Right lobe of liver (tissue), 6 donors: ENCODE results near the gene RETREG1. TPM values are rescaled to one million over a fixed set of nuclear protein-coding genes. Genes with fewer than 3 reads are reported as not detected.
A peak's percentile ranks its signal among the peaks of the same experiment; 100 is the strongest.

Experiments used
- ATAC-seq, 4 donors: fragments of 200-7000 bp; cut with Tn5 transposase; one replicate each; pipeline ENCODE4 v1.9.1; 2020; ENCODE audit warnings: mild to moderate bottlenecking in 4 of 4, moderate library complexity in 4 of 4
- DNase-seq, 3 donors: peaks; one replicate each; pipeline ENCODE4 v3.0.0-alpha.2; 2020
- H3K27ac ChIP-seq, 3 donors: fragments of 200-600 bp; one replicate each; pipeline ENCODE4 v1.8.0; 2022
- H3K27me3 ChIP-seq, 2 donors: fragments of 200-600 bp; one replicate each; pipeline ENCODE4 v1.8.0; 2022
- H3K36me3 ChIP-seq, 4 donors: fragments of 200-600 bp; sonication (generic) in 1 of 4; one replicate each; pipeline versions ENCODE4 v1.5.1 to v1.8.0; 2017 to 2022; ENCODE audit warnings: control low read depth in 1 of 4
- H3K4me1 ChIP-seq, 4 donors: fragments of 200-600 bp; sonication (generic) in 1 of 4; one replicate each; pipeline versions ENCODE4 v1.5.1 to v1.8.0; 2017 to 2022; ENCODE audit warnings: control low read depth in 1 of 4
- H3K4me3 ChIP-seq, 3 donors: fragments of 200-600 bp; one replicate each; pipeline ENCODE4 v1.8.0; 2022
- H3K9me3 ChIP-seq, 4 donors: fragments of 200-600 bp; sonication (generic) in 1 of 4; one replicate each; pipeline versions ENCODE4 v1.5.1 to v1.8.0; 2017 to 2022; ENCODE audit warnings: control low read depth in 1 of 4
- POLR2A ChIP-seq: fragments of 450-650 bp; IDR thresholded peaks from one replicate; pipeline ENCODE4 v1.6.1; 2017; ENCODE audit warnings: antibody characterized with exemption, mild to moderate bottlenecking
- WGBS: methylation state at CpG from one replicate; pipeline ENCODE4 v1.1.6; 2018; ENCODE audit warnings: low coverage, low lambda C conversion rate; ENCODE audit not compliant: insufficient coverage; ENCODE audit errors: missing lambda C conversion rate; 5-methylcytosine and 5-hydroxymethylcytosine counted together
- intact Hi-C, 2 donors: fragments of 100-400 bp; cut with DNase I; formaldehyde crosslinking; loops; one replicate each; pipeline versions ENCODE4 v1.11.2 to v1.14.1; 2022
- total RNA-seq, 6 experiments: library from RNA; depleted of rRNA in 2 of 6; stranded (reverse); fragments of >200 nt in 2 of 6; fragmentation: NEBNext Ultra II Directional in 3 of 6; extraction: Animal tissue kit (Norgen Biotek cat#: 25700) in 3 of 6; gene quantifications; one replicate each; pipeline versions ENCODE4 v1.1.0 to v1.2.4, GENCODE V29; 2016 to 2023
- TF ChIP-seq, protein P1 (sequence below), 4 donors: fragments of 200-600 bp in 3 of 4; fragments of 450-650 bp in 1 of 4; IDR thresholded peaks; one replicate each; pipeline versions ENCODE4 v1.5.1 to v1.8.0; 2016 to 2022; ENCODE audit warnings: antibody characterized with exemption in 4 of 4, mild to moderate bottlenecking in 2 of 4
- donor health status: DM: no; HTN: yes; CAD: no.
- donor health status: DM: no; HTN: no; CAD: no.
- donor health status: DM: no; HTN: no; CAD: no.
- donor health status: DM: no; HTN: yes; CAD: no.
- donor health status: DM: no; HTN: yes; CAD: no.

Gene RETREG1
- total RNA-seq, 6 experiments from 2014 or later: 17.2 to 70.8 (median 30.2) TPM

DNA sequence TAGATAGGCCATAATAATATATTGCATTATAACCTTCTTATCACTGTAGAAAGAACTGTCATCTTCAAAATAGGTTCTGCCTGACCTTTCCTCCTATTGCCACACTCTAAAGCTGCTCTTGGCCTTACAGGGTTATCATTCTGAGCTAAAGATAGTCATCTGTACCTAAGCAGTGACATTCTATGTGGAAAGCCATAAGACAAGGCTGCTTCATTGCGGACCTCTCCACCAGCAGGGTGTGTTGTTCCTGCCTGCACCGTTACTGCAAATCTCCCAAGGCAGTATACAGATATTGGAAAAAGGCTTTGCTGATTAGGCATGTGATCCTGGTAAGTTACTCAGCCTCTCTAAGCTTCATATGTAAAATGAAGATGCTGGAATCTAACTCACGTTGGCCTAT is 159.3 kb downstream of the RETREG1 start:
- WGBS: 54% methylated on average over 3 of the region's 3 CpGs
- H3K4me1 ChIP-seq: peaks cover 0 to 11% (median under 1%) of the 10 kb centered on the region in 4 donors

DNA sequence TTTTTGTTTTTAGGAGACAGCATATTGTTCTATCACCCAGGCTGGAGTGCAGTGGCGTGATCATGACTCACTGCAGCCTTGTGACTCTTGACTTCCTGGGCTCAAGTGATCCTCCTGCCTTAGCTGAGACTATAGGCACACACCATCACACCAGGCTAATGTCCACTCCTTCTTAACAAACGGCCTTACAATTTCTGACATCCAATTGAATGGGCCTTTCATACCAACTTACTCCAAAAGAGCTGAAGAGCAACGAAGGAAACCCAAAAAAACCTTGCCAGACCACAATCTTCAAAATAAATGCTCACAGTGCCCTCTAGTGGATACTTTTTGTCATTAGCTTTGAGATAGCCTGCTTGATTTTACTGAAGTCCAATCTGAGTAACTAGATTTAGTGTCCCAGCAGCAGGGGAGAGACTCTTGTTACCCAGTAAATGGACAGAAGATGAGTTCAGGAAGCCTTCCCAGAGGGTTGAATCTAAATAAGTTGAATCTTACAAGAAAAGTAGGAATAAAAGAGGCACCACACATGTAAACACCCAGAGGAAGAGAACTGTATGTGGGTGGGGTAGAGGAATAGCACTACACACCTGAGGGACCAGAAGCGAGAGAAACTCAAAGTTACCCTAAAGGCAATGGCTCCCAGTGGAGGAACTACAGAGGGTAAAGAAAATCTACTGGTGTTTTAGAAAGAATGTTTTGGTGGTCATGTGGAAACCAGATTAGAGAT is 160.5 kb downstream of the RETREG1 start:
- Histone ChIP-seq H3K4me3 (no peak overlapping the region), H3K36me3 (peaks cover 0 to 62% (median 24%) of the 10 kb centered on the region in 4 donors)
- intact Hi-C loops: no loop called here

More for the DNA sequence above, 159.3 kb downstream of the RETREG1 start:
- DNase-seq: no peak
- Histone ChIP-seq H3K9me3 (no peaks in the 10 kb centered on the region), H3K36me3 (peaks cover 0 to 61% (median 18%) of the 10 kb centered on the region in 4 donors), H3K27ac (no peak overlapping the region), H3K4me3 (no peak overlapping the region), H3K27me3 (no peaks in the 10 kb centered on the region)
- intact Hi-C loops: no loop called here
- TF ChIP-seq, protein P1, sequence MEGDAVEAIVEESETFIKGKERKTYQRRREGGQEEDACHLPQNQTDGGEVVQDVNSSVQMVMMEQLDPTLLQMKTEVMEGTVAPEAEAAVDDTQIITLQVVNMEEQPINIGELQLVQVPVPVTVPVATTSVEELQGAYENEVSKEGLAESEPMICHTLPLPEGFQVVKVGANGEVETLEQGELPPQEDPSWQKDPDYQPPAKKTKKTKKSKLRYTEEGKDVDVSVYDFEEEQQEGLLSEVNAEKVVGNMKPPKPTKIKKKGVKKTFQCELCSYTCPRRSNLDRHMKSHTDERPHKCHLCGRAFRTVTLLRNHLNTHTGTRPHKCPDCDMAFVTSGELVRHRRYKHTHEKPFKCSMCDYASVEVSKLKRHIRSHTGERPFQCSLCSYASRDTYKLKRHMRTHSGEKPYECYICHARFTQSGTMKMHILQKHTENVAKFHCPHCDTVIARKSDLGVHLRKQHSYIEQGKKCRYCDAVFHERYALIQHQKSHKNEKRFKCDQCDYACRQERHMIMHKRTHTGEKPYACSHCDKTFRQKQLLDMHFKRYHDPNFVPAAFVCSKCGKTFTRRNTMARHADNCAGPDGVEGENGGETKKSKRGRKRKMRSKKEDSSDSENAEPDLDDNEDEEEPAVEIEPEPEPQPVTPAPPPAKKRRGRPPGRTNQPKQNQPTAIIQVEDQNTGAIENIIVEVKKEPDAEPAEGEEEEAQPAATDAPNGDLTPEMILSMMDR (IDR thresholded peaks at IDR 0.05): peak in 1 of 4 donors; percentile 12
- no peak for TF ChIP-seq POLR2A
- ATAC-seq: peak in 2 of 4 donors; percentile 15 to 37

DNA sequence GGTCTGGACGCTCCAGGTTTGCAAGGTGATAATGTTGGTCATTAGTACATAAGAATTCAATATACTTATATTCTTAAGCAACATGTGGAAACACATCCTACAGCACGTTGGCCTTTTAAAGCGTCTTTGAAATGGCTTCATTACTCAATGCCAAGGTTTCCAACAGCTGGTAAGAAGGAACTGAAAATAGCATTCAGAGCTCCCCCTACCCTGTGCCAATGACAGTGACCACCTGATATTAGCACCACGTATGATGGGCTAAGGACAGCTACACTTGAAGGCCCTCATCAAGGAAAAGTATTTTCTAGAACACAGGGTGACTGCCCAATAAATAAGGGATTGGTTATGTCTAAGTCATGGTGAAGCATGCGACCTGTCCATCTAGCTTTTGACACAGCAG is 161.1 kb downstream of the RETREG1 start:
- WGBS: 68% methylated on average over 5 of the region's 5 CpGs
- intact Hi-C loops: no loop called here
- Histone ChIP-seq H3K27ac (peak overlapping the region in 1 of 3 donors; percentile 18), H3K4me1 (no peaks in the 10 kb centered on the region), H3K4me3 (no peak overlapping the region), H3K36me3 (peaks cover 0 to 62% (median 25%) of the 10 kb centered on the region in 4 donors), H3K9me3 (no peaks in the 10 kb centered on the region), H3K27me3 (no peaks in the 10 kb centered on the region)
- DNase-seq (no peak), ATAC-seq (peak in 1 of 4 donors; percentile 6)
- no peak for TF ChIP-seq POLR2A
- TF ChIP-seq, protein P1 (IDR thresholded peaks at IDR 0.05): no peak

More for the DNA sequence above, 160.5 kb downstream of the RETREG1 start:
- TF ChIP-seq POLR2A: no peak
- TF ChIP-seq, protein P1 (IDR thresholded peaks at IDR 0.05): peak; percentile 59 to 70 (median 66)
- H3K9me3 ChIP-seq: no peaks in the 10 kb centered on the region
- 43% methylated on average over 4 of the region's 4 CpGs for WGBS
- ATAC-seq (peak; percentile 71 to 84 (median 78)), DNase-seq (no peak)
- peak overlapping the region in 1 of 3 donors; percentile 18 for H3K27ac ChIP-seq
- H3K4me1 ChIP-seq: no peaks in the 10 kb centered on the region
- no peaks in the 10 kb centered on the region for H3K27me3 ChIP-seq

DNA sequence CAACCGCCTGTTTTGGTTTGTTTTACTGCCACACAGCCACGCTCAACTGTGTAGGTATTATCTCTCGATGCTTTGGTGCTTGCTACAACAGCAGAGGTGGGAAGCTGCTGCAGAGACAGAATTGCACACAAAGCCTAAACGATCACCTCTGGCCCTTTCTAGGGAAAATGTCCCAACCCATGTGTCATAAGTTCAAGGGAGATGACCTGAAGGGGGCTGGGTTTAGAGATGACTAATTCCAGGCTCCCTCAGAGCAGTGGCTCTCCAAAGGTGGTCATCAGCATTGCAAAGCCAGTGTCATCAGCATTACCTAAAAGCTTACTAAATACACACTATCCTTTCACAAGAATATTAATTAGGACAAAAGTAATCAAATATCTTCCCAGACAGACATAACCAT is 162.1 kb downstream of the RETREG1 start:
- ATAC-seq (peak; percentile 58 to 93 (median 68)), DNase-seq (no peak)
- Histone ChIP-seq H3K9me3 (no peaks in the 10 kb centered on the region), H3K36me3 (peaks cover 0 to 66% (median 24%) of the 10 kb centered on the region in 4 donors), H3K4me1 (no peaks in the 10 kb centered on the region), H3K27me3 (no peaks in the 10 kb centered on the region), H3K4me3 (no peak overlapping the region), H3K27ac (no peak overlapping the region)
- intact Hi-C loops: no loop called here
- WGBS: 69% methylated on average over 4 of the region's 4 CpGs
- TF ChIP-seq, protein P1 (IDR thresholded peaks at IDR 0.05): no peak
- TF ChIP-seq POLR2A: no peak
